HEK293T (cell line): ENCODE results near the gene PLA2G15.

ENCODE experiments used
- ARNT ChIP-seq: fragments of 450-650 bp; IDR thresholded peaks from 2 replicates; pipeline ENCODE4 v1.6.1; 2017; ENCODE audit warnings: mild to moderate bottlenecking
- BHLHE40 ChIP-seq: fragments of 450-650 bp; IDR thresholded peaks from 2 replicates; pipeline ENCODE4 v1.6.1; 2016; ENCODE audit warnings: mild to moderate bottlenecking, moderate library complexity, borderline replicate concordance
- FOXA1 ChIP-seq: fragments of 450-650 bp; IDR thresholded peaks from 2 replicates; pipeline ENCODE4 v1.6.1; 2016; ENCODE audit warnings: mild to moderate bottlenecking
- FOXK2 ChIP-seq: fragments of 450-650 bp; IDR thresholded peaks from 2 replicates; pipeline ENCODE4 v1.6.1; 2016; ENCODE audit warnings: mild to moderate bottlenecking
- FOXM1 ChIP-seq: fragments of 450-650 bp; IDR thresholded peaks from 2 replicates; pipeline ENCODE4 v1.6.1; 2017; ENCODE audit warnings: mild to moderate bottlenecking, borderline replicate concordance
- HDGF ChIP-seq: fragments of 450-650 bp; IDR thresholded peaks from 2 replicates; pipeline ENCODE4 v1.6.1; 2017; ENCODE audit warnings: antibody characterized with exemption, borderline replicate concordance
- L3MBTL2 ChIP-seq: fragments of 450-650 bp; conservative IDR thresholded peaks from 2 replicates; pipeline ENCODE4 v1.6.1; 2016; ENCODE audit warnings: mild to moderate bottlenecking
- LEF1 ChIP-seq: fragments of 450-650 bp; IDR thresholded peaks from 2 replicates; pipeline ENCODE4 v1.6.1; 2017; ENCODE audit warnings: mild to moderate bottlenecking, borderline replicate concordance
- NFRKB ChIP-seq: fragments of 450-650 bp; IDR thresholded peaks from 2 replicates; pipeline ENCODE4 v1.6.1; 2016; ENCODE audit warnings: mild to moderate bottlenecking, moderate library complexity
- SP1 ChIP-seq: fragments of 450-650 bp; IDR thresholded peaks from 2 replicates; pipeline ENCODE4 v1.6.1; 2017
- SUZ12 ChIP-seq: fragments of 450-650 bp; IDR thresholded peaks from 2 replicates; pipeline ENCODE4 v1.6.1; 2016; ENCODE audit warnings: mild to moderate bottlenecking
- TARDBP ChIP-seq: fragments of 450-650 bp; IDR thresholded peaks from 2 replicates; pipeline ENCODE4 v1.6.1; 2016
- ZNF384 ChIP-seq: fragments of 450-650 bp; IDR thresholded peaks from 2 replicates; pipeline ENCODE4 v1.6.1; 2016
- TF ChIP-seq, protein P1 (sequence below): fragments of 450-650 bp; IDR thresholded peaks from 2 replicates; pipeline ENCODE4 v1.6.1; 2016

DNA sequence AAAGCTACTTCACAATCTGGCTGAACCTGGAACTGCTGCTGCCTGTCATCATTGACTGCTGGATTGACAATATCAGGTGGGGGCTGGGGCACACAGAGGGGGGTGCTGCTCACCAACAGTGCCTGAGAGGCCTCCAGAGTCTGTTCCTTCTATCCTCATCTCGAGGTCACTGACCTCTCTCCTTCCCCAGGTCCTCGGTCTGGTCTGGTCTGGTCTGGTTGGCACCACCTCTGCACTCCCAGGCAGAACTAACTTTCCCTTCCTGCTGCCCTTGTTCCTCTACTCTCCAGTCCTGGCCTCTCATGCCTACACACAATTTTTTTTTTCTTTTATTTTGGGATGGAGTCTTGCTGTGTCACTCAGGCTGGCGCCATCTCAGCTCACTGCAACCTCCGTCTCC is 4.2 kb downstream of the PLA2G15 start:
- TF ChIP-seq ARNT, result no peak
- TF ChIP-seq BHLHE40, result no peak
- TF ChIP-seq FOXK2, result no peak
- no peak for TF ChIP-seq FOXM1
- TF ChIP-seq SUZ12, result no peak
- TF ChIP-seq SP1, result no peak
- no peak for TF ChIP-seq HDGF
- no peak for TF ChIP-seq FOXA1
- no peak for TF ChIP-seq NFRKB
- TF ChIP-seq, protein P1, sequence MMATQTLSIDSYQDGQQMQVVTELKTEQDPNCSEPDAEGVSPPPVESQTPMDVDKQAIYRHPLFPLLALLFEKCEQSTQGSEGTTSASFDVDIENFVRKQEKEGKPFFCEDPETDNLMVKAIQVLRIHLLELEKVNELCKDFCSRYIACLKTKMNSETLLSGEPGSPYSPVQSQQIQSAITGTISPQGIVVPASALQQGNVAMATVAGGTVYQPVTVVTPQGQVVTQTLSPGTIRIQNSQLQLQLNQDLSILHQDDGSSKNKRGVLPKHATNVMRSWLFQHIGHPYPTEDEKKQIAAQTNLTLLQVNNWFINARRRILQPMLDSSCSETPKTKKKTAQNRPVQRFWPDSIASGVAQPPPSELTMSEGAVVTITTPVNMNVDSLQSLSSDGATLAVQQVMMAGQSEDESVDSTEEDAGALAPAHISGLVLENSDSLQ, result no peak
- no peak for TF ChIP-seq L3MBTL2
- TF ChIP-seq LEF1, result no peak
- no peak for TF ChIP-seq ZNF384
- no peak for TF ChIP-seq TARDBP
